GM19328 (cell line): ENCODE results near the gene SH2B2.
"Not testable (repeated sequence)": the region's sequence is repeated elsewhere in the genome, so short reads cannot be mapped to it uniquely, and the experiment has no call there.

Source experiments
- ATAC-seq: cut with Tn5 transposase; IDR thresholded peaks from one replicate; pipeline ENCODE4 v1.9.1; 2021; ENCODE audit warnings: mild to moderate bottlenecking, moderate library complexity; ENCODE audit not compliant: unreplicated experiment

SH2B2 gene

DNA sequence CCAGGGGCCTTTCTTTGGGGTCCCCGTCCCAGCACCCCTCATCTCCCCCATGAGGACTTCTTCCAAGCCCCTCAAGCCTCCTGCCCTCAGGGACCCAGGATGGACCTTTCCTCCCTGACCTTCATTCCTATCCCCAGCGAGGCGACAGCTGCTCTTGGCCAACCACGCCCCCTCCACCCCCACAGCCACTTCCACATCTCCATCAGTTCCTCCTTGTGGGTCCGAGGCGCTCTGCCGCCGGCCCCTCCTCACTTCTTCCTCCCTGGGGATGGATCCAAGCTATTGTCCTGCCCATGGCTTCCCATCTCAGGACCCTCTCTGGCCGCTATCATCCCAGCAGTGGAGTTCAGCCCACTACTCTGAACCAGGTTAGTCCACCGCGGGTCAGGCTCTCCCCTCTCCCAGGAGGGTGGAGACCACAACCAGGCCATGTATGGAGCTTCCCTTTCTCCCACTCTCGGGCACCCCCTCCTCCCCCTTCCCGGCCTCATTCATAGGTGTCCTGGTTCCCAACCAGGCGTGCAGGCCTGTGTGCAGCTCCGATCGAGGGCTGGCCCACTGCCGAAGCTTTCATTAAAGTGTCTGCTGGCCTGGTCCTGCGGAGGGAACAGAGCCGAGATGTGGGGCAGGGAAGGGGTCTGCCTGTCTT is 1.7 kb upstream of the SH2B2 start:
- ATAC-seq = no peak

- ATAC-seq = no peak
Measured at GRCh38 chr7:102285540-102286236, 980 bp upstream of the SH2B2 start.

DNA sequence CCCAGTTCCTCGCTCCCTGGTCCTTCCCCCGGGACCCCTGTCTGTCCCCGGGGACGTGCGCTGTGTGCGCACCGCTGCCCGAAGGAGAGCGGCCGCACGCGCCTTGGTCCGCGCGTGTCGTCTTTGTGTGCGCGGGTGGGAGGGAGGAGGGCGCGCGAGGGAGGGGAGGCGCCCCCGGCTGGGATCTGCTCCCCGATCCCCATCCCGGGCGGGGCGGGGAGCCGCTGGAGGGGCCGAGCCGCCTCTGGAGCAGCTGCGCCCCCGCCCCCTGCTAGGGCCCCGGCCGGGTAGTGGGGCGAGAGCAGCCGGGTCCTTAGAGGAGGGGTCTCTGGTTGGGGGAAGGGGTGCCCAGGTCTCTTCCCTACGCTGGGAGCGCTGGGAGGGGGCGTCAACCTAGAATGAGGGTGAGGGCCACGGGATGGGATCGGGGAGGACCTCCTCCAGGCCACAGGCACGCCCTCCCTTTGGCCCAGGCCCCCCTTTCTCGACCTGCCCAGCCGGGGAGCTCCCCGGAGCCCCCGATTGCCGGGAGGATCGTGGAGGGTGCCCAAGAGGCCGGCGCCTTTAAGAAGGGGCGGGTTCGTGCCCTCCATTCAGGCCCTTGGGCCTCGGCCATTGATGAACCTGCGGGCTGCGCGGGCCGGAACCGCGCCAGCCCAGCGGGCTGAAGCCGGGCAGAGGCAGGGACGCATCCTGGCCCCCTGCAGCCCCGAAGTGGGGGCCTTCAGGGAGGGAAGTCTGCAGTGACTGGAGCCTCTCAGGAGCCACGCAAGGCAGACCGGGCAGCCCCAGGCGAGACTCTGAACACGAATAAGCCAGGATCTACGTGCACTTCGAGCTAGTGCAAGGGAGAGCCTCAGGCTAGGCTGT is 678 bp downstream of the SH2B2 start:
- ATAC-seq = no peak

DNA sequence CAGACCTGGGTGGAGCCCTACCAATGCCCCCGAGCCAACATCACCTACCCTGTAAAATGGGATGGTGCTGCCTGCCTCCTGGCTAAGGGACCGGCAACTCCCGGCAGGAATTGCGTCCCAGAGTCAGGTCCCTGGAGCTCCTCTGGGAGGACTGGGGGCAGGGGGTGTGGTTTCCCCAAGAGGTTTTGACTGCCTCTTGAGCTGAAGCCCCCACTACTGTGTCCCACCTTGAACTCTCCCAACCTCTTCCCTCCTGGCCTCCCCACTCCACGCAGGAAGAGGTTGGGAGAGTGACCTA is 1.3 kb downstream of the SH2B2 start:
- ATAC-seq = no peak

DNA sequence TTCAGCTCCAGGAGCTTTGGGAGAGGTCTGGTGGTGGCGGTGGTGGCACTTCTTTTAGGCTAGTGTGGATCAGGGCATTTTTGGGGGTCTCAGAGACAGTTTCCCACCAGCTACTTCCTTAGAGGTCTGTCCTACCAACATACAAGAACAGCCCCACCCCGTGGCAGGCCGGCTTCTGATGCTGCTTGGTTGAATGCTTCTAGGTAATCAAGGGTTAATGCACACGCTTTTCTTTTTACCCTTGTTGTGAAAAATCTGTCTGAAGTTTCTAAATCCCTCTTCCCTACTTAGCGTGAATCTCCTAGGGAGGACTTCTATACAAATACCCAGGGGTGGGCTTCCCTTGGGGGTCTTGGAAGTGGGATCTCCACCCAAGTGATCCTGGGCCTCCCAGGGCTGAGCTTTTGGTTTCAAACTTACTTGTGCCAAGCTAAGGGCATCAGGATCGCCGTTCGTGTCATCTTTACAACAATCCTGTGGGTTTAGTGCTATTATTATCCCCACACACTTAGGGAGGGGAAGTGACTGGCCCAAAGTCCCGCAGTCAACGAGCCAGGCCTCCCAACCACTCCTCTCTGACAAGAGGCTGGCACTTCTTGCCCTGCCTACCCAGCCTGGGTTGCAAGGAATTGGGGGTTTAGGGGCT is 1.7 kb downstream of the SH2B2 start:
- no peak for ATAC-seq

DNA sequence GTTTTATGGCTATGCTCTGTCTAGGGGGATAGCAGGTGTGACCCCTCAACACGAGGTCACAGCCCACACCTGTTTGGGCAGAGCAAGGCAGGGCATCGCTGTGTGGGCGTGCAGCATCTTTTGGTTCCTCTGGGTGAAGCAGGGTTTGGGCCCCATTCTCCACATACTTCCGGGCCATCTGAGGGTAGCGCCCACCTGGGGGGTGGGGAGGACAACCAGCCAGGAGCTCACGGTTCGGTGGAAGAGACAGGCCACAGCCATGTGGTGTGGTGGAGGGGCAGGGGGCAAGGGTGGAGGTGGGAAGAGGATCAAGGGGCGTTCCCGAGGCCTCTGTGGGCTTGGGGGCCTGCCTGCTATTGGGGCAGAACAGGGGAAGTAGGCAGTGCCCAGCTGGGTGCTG is 2.4 kb downstream of the SH2B2 start:
- no peak for ATAC-seq

DNA sequence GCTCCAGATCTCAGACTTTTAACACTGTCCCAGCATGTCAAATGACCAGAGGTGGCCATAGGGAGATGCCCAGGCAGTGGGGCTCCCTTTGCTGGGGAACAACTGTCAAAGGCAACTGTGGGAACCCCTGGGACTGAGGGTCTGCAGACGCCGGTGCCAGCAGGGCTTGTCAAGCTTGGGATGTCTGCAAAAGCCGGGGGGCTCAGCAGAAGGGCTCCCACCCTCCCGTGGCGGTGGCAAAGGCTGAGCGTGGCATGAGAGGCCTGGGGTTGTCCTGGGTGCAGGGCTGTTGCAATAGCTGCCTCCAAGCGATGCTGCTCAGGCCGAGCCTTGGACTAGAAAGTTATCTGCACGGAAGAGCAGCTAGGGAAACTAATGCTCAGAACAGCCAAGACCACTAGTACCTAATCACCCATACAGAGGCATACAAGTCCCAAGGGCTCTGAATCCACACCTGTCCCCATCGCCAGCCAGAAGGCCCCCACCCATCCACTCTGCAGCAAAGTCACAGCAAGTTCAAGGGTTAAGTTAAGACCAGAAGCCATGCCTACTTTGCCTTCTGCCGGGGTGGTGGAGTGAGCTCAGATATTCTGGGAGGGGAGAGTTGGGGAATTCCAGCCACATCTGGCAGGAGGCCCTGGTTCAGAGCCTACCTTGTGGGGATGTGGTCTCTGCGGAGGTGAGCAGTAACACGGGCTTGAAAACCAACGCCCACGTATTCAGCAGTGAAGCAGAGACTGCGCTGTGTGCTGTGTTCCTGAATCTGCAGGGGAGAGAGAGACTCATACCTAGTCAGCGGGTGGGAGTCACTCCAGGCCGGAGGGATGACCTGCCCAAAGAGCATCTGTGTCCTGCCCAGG is 4.6 kb downstream of the SH2B2 start:
- peak; percentile 40 for ATAC-seq

GRCh38 chr7:102291916-102292267 is 5.2 kb downstream of the SH2B2 start:
- ATAC-seq = no peak

DNA sequence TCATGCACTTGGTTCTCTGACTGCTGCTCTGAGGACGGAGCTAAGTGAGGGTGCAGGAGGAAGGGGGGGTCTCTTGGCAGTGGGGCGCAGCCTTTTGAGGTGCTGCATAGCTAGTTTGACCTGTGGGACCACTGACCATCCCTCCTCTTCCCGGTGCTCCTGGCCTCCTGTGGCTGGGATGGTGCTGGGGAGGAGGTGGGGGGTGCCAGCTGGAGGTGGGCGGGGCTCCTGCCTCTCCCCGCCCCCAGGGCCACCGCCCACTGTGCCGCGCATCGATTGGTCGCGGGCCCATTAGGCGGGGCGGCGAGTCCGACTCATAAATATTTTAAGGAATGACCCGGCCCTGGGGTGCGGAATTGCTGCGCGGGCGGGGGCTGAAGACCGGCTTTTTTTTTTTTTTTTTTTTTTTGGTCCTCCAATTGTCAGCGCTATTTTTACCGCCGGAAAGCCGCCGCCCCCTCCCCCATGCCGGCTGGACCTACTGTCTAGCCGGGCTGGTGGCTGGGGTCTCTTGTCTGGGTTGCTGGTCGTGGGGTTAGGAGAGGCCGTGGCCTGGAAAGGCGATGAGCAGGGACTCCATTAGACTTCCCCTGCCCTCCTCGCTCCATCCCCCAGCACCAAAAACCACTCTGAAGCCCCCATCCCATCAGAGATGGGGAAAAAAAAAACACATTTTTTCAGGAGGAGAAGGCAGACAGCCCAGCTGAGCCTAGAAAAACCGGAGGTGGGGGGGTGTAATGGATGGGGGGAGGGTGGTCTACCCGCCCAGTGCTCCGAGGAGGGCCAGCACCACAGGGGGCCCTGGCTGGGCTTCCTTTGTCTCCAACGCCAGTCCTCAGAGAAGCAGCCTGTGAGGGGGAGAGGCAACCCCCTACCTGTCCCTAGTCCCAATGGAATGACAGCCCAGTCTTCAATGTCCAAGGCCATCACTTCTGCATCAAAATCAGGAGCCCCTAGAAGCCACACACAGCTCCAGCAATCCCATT is 6.4 kb downstream of the SH2B2 start:
- no peak for ATAC-seq

DNA sequence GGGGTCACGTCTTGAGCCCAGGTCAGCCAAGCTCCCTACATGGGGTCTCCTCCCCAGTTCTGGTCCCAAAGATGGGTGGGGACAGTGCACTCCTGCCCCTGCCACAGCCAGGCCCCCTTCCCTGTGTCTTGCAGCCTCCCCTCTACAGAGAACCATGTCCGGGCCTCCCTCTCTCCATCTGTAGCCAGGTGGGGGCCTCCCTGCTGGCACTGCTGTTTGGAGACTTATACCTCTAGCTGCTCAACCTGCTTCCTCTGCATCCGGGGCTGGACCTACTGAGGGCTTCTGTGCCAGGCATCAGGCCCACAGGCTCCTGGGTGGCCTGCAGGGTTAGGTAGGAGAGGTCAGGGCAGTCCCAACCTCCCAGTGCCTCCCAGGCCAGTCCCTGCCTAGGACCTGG is 7.9 kb downstream of the SH2B2 start:
- ATAC-seq = no peak

- ATAC-seq = no peak
Measured at GRCh38 chr7:102295346-102296178, 8.9 kb downstream of the SH2B2 start.

DNA sequence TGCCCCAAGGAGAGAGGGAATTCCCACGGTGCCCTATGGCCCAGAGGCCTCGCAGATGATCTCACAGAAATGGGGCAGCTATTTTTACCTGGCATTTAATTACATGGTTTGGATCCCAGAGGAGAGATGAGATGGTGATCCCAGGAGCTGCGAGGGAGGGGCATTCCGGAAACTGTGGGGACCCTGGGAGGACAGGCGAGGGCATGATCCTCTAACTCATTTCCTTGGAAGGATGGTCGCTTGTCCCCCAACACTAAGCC is 9.4 kb downstream of the SH2B2 start:
- no peak for ATAC-seq

DNA sequence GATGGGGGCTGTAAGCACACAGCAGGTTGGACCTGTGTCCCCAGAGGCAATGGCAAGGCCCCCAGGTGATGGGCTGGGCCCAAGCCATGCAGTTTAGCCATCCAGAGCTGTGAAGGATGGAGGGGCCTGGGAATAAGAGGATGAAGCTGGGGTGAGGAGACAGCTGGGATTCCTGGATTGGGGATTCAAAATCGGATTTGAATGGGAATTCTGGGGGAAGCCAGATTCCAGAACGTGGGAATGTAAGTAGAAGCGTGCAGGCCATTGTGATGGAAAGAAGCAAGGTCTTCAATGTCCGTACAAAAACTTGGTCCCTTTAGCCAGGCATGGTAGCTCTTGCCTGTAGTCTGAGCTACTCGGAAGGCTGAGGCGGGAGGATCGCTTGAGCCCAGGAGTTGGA is 9.8 kb downstream of the SH2B2 start:
- no peak for ATAC-seq

DNA sequence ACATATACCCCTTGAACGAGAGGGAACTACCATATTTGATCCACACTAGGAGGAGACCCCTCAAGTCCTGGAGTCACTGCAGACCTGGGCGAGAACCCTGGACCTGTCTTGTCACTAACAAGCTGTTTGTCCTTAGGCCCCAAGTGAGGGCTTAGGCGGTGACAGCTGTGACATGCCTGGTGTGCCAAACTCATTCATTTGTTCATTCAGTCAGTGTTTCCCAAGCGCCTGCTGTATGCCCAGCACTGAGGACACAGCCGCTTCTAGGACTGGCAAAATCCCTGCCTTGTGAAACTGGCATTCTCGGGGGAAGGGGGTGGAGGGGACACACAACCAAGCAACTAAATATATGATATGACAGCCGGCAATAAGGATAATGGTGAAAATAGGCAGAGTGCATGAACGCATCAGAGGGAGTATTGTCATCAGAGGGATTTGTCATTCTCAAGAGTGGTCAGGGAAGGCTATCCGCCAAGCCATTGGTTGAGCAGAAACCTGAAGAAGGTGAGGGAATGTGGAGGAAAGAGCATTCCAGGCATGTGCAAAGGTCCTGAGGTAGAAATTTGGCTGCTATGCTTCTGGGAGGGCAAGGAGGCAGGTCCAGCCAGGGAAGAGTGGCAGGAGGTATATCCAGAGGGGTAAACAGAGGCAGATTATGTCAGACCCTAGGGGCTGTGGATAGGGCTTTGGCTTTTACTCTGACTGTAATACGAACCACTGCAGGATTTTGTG is 11.0 kb downstream of the SH2B2 start:
- no peak for ATAC-seq

DNA sequence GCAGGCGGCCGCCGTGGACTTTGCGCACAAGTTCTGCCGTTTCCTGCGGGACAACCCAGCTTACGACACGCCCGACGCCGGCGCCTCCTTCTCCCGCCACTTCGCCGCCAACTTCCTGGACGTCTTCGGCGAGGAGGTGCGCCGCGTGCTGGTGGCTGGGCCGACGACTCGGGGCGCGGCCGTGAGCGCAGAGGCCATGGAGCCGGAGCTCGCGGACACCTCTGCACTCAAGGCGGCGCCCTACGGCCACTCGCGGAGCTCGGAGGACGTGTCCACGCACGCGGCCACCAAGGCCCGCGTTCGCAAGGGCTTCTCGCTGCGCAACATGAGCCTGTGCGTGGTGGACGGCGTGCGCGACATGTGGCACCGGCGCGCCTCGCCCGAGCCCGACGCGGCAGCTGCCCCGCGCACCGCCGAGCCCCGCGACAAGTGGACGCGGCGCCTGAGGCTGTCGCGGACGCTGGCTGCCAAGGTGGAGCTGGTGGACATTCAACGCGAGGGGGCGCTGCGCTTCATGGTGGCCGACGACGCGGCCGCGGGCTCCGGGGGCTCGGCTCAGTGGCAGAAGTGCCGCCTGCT is 14.1 kb downstream of the SH2B2 start:
- no peak for ATAC-seq

GRCh38 chr7:102301367-102301766 is 14.7 kb downstream of the SH2B2 start:
- ATAC-seq = not testable (repeated sequence)

DNA sequence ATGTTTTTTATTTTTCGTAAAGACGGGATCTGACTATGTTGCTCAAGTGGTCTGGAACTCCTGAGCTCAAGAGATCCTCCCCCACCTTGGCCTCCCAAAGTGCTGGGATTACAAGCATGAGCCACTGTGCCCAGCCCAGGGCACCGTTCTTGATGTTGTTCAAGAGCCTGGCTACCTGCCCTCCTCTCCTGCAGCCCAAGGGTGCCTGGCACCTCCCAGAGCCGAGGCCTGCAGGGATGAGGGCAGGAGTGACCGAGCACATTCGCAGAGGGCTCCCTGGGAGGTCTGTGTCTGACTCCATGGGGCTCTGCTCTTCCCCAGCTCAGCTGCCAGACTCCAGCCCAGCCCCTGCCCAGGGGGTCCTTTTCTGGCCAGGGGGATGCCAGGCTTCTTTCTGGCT is 15.4 kb downstream of the SH2B2 start:
- ATAC-seq = no peak
